OCI-LY3 (cell line): ENCODE measurements around the gene UPP1.

ENCODE experiments used
- H2AFZ ChIP-seq: fragments of 200-600, 300-600 bp; shearing (Covaris generic); 2 replicates; pipeline ENCODE4 v1.6.0; 2014; ENCODE audit warnings: antibody characterized with exemption, low read depth, low read length
- H3K27ac ChIP-seq: fragments of 200-600, 300-600 bp; sonication (generic); 2 replicates; pipeline ENCODE4 v1.5.1; 2014; ENCODE audit warnings: mild to moderate bottlenecking, low read length, moderate library complexity, mixed read lengths
- H3K27me3 ChIP-seq: fragments of 200-600, 300-600 bp; sonication (generic); 2 replicates; pipeline ENCODE4 v1.6.1; 2014; ENCODE audit warnings: low read depth, low read length, mixed read lengths
- H3K36me3 ChIP-seq: fragments of 200-600, 300-600 bp; sonication (generic); replicated peaks from 2 replicates; pipeline ENCODE3; 2014; ENCODE audit warnings: low read depth, low read length, mixed read lengths
- H3K4me1 ChIP-seq: fragments of 300-600, 200-600 bp; sonication (generic); 2 replicates; pipeline ENCODE4 v1.6.1; 2014; ENCODE audit warnings: low read length, mixed read lengths
- H3K4me2 ChIP-seq: fragments of 200-600, 300-600 bp; sonication (generic); 2 replicates; pipeline ENCODE4 v1.6.1; 2014; ENCODE audit warnings: low read length, mixed read lengths
- H3K4me3 ChIP-seq: fragments of 300-600, 200-600 bp; sonication (generic); 2 replicates; pipeline ENCODE4 v1.5.1; 2014; ENCODE audit warnings: antibody characterized with exemption, mild to moderate bottlenecking, low read length, moderate library complexity
- H3K79me2 ChIP-seq: fragments of 300-600, 200-600 bp; shearing (Covaris generic); 2 replicates; pipeline ENCODE4 v1.6.1; 2014; ENCODE audit warnings: mild to moderate bottlenecking, low read length, mixed read lengths
- H3K9ac ChIP-seq: fragments of 300-600, 200-600 bp; shearing (Covaris generic); 2 replicates; pipeline ENCODE4 v1.6.0; 2014; ENCODE audit warnings: mild to moderate bottlenecking, low read length, moderate library complexity
- H3K9me3 ChIP-seq: fragments of 200-600, 300-600 bp; shearing (Covaris generic); 2 replicates; pipeline ENCODE4 v1.6.1; 2014; ENCODE audit warnings: low read length, mixed read lengths; ENCODE audit not compliant: insufficient read depth
- H4K20me1 ChIP-seq: fragments of 200-600, 300-600 bp; sonication (generic); 2 replicates; pipeline ENCODE4 v1.6.1; 2016; ENCODE audit warnings: low read length, mixed read lengths; ENCODE audit not compliant: insufficient read depth
- EZH2phosphoT487 ChIP-seq: fragments of 200-600 bp; shearing (Covaris generic); IDR thresholded peaks from 2 replicates; pipeline ENCODE4 v1.6.1; 2018; ENCODE audit warnings: antibody characterized with exemption, mixed run types, low read depth
- TF ChIP-seq, protein P1 (sequence below): fragments of 200-600, 300-600 bp; sonication (generic); IDR thresholded peaks from 2 replicates; pipeline ENCODE4 v1.5.1; 2014; ENCODE audit warnings: antibody characterized with exemption, low read length, low read depth

UPP1 gene

DNA sequence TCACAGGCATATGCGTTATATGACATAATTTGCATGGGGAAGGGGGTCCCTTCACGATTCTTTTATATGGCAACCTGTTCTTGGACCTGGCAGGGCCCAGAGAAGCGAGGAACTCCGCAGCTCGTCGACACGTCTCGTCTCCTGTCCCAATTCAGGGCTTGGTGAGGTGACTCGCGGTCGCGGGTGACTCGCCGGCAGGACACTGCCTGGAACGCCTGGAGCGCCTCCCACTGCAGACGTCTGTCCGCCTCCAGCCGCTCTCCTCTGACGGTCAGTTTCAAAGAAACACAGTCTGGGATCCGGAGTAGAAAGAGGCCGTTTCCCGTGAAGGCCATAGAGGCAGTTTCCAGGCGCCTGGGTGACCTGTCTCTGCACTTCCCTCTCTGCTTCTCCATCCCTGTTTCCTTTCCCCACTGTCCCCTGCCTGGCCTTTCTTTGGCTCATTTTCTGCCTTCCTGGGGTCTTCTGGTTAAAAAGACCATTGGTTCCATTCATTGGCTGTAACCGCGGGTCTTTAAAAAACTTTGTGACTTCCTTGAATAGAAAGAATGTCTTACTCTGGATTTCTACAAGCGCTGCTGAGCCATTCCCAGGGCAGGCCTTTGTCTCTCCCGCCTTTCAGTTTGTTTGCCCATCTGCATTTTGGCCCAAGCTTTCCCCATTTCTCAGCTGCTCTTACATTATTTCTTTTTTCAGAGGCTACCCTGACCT lies 1.2 kb downstream of the UPP1 start:
- Histone ChIP-seq H3K4me3 (no peak overlapping the region), H2AFZ (no peak overlapping the region), H3K4me1 (peaks cover 31% of the 10 kb centered on the region), H3K36me3 (no peaks in the 10 kb centered on the region), H3K79me2 (no peaks in the 10 kb centered on the region), H3K27me3 (peaks cover 28% of the 10 kb centered on the region), H3K9ac (no peak overlapping the region), H4K20me1 (no peaks in the 10 kb centered on the region), H3K9me3 (no peaks in the 10 kb centered on the region), H3K4me2 (no peak overlapping the region), H3K27ac (no peak overlapping the region)
- TF ChIP-seq, protein P1, sequence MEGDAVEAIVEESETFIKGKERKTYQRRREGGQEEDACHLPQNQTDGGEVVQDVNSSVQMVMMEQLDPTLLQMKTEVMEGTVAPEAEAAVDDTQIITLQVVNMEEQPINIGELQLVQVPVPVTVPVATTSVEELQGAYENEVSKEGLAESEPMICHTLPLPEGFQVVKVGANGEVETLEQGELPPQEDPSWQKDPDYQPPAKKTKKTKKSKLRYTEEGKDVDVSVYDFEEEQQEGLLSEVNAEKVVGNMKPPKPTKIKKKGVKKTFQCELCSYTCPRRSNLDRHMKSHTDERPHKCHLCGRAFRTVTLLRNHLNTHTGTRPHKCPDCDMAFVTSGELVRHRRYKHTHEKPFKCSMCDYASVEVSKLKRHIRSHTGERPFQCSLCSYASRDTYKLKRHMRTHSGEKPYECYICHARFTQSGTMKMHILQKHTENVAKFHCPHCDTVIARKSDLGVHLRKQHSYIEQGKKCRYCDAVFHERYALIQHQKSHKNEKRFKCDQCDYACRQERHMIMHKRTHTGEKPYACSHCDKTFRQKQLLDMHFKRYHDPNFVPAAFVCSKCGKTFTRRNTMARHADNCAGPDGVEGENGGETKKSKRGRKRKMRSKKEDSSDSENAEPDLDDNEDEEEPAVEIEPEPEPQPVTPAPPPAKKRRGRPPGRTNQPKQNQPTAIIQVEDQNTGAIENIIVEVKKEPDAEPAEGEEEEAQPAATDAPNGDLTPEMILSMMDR: no peak
- TF ChIP-seq EZH2phosphoT487: no peak

DNA sequence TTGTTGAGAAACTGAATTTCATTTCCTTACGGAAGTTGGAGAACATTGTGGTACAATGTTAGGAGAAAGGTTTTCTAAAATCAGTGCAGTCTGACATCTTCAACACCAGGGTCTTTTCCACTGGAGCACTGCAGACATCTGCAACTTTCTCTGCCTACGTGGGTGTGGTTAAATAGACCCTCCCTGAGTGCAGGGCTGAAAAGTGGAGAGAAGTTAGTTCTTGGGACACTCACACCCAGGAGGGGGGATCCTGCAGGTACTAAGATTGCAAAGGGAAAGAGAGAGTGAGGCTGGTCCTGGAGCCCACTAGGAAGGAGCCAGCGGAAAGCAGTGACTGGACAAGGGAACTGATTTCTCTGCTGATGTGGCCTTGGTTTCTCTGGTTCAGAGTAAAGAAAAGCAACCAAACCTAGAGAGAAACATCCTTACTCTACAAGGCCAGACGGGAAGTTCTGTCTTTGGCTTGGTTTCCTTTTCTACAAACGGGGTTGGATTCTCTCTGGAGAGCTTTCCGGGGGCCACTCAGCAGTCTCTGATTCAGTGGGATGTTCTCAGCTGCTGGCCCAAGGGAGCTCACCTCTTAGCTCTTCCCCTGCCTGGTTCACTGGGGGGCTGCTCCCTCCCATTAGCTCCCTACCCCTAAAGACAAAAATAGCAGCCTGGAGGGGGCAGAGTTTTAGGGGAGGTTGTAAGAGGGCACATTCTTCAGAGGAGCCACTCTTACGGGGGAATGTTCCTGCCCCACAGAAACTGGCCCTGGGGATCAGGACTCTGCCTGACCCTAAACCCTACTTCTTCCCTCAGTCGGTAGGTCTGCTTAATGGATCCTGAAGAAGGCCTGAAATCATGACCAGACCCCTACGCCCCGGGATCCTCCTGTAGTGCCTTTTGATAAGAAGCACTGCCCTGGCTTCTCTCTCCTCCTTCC lies 2.7 kb downstream of the UPP1 start:
- no peaks in the 10 kb centered on the region for H3K9me3 ChIP-seq
- peaks cover 16% of the 10 kb centered on the region for H3K4me1 ChIP-seq
- H3K79me2 ChIP-seq: no peaks in the 10 kb centered on the region
- no peaks in the 10 kb centered on the region for H3K36me3 ChIP-seq
- TF ChIP-seq, protein P1: no peak
- TF ChIP-seq EZH2phosphoT487: no peak
- no peak overlapping the region for H3K4me3 ChIP-seq
- no peak overlapping the region for H3K27ac ChIP-seq
- H4K20me1 ChIP-seq: no peaks in the 10 kb centered on the region
- no peak overlapping the region for H3K9ac ChIP-seq
- peaks cover 20% of the 10 kb centered on the region for H3K27me3 ChIP-seq
- H3K4me2 ChIP-seq: no peak overlapping the region
- no peak overlapping the region for H2AFZ ChIP-seq

DNA sequence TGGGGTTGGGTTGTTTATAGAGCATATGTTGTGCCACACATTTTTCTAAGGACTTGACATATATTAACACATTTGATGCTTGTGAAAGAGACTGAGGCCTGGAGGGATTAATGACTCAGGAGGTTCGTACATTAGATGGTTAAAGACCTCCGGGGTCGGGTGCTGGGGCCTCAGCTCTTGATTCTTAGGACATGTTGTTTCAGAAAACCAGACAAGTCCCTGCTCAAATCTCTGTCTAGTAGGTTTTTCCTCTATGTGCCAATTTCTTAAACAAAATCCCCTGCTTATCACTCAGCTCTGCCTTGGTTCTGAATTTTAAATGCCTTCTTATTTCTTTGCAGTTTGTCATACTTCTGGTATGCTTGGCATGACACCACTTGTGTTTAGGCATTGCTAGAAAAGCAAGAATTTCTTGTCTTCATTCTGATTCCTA lies 5.8 kb downstream of the UPP1 start:
- TF ChIP-seq EZH2phosphoT487: no peak
- H3K4me2 ChIP-seq: no peak overlapping the region
- H3K9me3 ChIP-seq: no peaks in the 10 kb centered on the region
- no peaks in the 10 kb centered on the region for H3K79me2 ChIP-seq
- H2AFZ ChIP-seq: no peak overlapping the region
- no peaks in the 10 kb centered on the region for H3K36me3 ChIP-seq
- H3K4me1 ChIP-seq: no peaks in the 10 kb centered on the region
- H3K4me3 ChIP-seq: no peak overlapping the region
- peaks cover 9% of the 10 kb centered on the region for H3K27me3 ChIP-seq
- H3K27ac ChIP-seq: no peak overlapping the region
- H4K20me1 ChIP-seq: no peaks in the 10 kb centered on the region
- H3K9ac ChIP-seq: no peak overlapping the region

DNA sequence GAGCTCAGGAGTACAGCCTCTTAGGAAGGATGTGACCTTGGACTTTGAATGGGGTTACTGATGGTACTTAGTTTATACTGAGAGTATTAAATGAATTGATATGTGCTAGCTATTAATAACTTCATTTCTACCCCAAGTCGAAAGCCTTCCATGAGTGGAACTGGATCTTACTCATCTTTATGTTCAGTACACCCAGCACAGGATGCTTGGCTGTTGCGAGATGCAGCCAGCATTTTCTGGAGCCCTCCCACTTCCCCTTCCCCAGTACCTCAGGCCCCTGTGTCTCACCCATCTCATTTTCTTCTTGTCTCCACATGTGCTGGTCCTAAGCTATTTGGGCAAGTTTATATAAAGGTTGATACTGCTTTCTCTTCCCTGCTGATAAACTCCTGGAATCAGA lies 7.2 kb downstream of the UPP1 start:
- peaks cover 5% of the 10 kb centered on the region; the same call in 1 of the 2 replicates for H3K27me3 ChIP-seq
- no peaks in the 10 kb centered on the region for H3K9me3 ChIP-seq
- no peaks in the 10 kb centered on the region for H4K20me1 ChIP-seq
- no peak overlapping the region for H3K9ac ChIP-seq
- no peak overlapping the region for H3K27ac ChIP-seq
- H3K79me2 ChIP-seq: no peaks in the 10 kb centered on the region
- H2AFZ ChIP-seq: no peak overlapping the region
- TF ChIP-seq EZH2phosphoT487: no peak
- TF ChIP-seq, protein P1: no peak
- H3K36me3 ChIP-seq: no peaks in the 10 kb centered on the region
- no peak overlapping the region for H3K4me3 ChIP-seq
- H3K4me1 ChIP-seq: no peaks in the 10 kb centered on the region
- no peak overlapping the region for H3K4me2 ChIP-seq
